Retinal pigment epithelial cell (primary cell): Measurements from ENCODE around the gene AKAP5.
"Not testable (repeated sequence)": the region's sequence is repeated elsewhere in the genome, so short reads cannot be mapped to it uniquely, and the experiment has no call there.

Experiments used
- DNase-seq: peaks from one replicate; pipeline ENCODE4 v3.0.0-alpha.2; 2010; ENCODE audit warnings: low read depth
- H3K4me3 ChIP-seq: 2 replicates; pipeline ENCODE4 v1.5.1; 2011; ENCODE audit warnings: mild to moderate bottlenecking, low read length, control low read depth, moderate library complexity
- TF ChIP-seq, protein P1 (sequence below): conservative IDR thresholded peaks from 2 replicates; pipeline ENCODE4 v1.5.1; 2011; ENCODE audit warnings: low read depth, low read length, control low read depth, inconsistent platforms

AKAP5 gene

DNA sequence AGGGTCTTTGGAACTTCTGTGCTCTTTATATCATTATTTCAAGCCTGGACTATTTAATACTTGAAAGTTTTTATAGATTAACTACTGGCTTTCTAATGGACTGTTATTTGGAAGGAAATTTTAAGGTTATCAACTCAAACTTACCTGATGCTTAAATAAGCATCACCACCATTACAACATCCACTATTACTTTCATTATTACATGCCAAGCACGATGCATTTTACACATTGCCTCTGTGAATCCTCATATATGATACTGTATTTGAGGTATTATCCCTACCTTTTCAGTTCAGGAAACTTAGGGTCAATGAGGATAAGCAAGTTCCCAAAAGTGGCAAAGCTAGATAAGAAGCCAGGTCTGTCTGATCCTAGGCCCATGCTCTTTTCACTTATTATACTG, 51.7 kb downstream of the AKAP5 start:
- DNase-seq, result no peak
- no peak overlapping the region for H3K4me3 ChIP-seq
- TF ChIP-seq, protein P1, sequence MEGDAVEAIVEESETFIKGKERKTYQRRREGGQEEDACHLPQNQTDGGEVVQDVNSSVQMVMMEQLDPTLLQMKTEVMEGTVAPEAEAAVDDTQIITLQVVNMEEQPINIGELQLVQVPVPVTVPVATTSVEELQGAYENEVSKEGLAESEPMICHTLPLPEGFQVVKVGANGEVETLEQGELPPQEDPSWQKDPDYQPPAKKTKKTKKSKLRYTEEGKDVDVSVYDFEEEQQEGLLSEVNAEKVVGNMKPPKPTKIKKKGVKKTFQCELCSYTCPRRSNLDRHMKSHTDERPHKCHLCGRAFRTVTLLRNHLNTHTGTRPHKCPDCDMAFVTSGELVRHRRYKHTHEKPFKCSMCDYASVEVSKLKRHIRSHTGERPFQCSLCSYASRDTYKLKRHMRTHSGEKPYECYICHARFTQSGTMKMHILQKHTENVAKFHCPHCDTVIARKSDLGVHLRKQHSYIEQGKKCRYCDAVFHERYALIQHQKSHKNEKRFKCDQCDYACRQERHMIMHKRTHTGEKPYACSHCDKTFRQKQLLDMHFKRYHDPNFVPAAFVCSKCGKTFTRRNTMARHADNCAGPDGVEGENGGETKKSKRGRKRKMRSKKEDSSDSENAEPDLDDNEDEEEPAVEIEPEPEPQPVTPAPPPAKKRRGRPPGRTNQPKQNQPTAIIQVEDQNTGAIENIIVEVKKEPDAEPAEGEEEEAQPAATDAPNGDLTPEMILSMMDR, result no peak

DNA sequence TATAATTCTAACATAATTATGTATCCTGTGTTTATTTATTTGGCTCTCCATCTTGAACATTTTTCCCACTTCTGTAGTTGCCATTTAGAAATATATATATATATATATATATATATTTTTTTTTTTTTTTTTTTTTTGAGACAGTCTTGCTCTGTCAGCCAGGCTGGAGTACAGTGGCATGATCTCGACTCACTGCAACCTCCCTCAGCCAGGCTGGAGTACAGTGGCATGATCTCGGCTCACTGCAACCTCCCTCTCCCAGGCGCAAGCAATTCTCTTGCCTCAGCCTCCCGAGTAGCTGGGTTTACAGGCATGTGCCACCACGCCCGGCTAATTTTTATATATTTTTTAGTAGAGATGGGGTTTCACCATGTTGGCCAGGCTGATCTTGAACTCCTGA, 52.4 kb downstream of the AKAP5 start:
- H3K4me3 ChIP-seq, DNase-seq: not testable (repeated sequence)

DNA sequence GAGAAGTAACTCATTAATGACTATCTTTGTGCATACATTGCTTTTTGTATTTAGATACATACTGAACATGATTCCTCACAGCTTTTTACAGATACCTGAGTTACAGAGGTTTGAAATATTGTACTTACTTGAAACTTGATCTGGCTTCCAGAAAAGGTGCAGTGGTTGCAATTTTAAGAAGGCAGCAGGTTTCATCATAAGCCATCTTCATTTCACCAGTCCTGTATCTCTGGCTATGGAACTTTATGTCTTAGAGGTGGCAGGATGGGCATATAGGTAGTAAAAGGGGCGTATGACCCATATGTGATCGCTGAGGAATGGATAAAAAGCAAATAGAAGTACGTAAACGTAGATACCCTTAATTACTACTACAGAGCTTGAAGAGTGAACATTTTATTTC, 52.9 kb downstream of the AKAP5 start:
- H3K4me3 ChIP-seq, result no peak overlapping the region
- TF ChIP-seq, protein P1, result no peak
- DNase-seq, result no peak

DNA sequence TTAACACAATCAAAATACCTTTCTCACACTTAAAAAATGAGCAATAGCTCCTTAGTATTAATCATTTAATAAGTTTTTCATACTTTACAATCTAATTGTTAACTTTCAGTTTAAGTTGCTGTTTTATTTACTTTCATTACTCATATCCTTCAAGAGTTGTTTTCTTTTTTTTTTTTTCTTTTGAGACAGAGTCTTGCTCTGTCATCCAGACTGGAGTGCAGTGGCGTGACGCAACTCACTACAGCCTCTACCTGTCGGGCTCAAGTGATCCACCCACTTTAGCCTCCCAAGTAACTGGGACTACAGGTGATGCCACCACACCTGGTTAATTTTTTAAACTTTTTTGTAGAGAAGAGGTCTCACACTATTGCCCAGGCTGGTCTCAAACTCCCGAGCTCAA, 55.4 kb downstream of the AKAP5 start:
- no peak for DNase-seq
- no peak overlapping the region for H3K4me3 ChIP-seq
- TF ChIP-seq, protein P1, result no peak

DNA sequence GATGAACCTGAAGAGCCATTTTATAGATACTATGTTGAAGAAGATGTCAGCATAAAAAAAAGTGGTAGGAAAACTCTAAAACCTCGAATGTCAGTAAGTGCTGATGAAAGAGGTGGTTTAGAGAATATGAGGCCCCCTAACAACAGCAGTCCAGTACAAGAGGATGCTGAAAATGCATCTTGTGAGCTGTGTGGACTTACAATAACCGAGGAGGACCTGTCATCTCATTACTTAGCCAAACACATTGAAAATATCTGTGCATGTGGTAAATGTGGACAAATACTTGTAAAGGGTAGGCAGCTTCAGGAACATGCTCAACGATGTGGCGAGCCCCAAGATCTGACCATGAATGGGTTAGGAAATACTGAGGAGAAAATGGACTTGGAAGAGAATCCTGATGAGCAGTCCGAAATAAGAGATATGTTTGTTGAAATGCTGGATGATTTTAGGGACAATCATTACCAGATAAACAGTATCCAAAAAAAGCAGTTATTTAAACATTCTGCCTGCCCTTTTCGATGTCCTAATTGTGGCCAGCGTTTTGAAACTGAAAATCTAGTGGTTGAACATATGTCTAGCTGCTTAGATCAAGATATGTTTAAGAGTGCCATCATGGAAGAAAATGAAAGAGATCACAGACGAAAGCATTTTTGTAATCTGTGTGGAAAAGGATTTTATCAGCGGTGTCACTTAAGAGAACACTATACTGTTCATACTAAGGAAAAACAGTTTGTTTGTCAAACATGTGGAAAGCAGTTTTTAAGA, 57.5 kb downstream of the AKAP5 start:
- TF ChIP-seq, protein P1, result no peak
- DNase-seq, result no peak
- no peak overlapping the region for H3K4me3 ChIP-seq
